ENCODE results near the gene PIK3CD. TPM values are rescaled to one million over a fixed set of nuclear protein-coding genes. Genes with fewer than 3 reads are reported as not detected.

The PIK3CD gene
- total RNA-seq, 4 donors from 2014 or later: 16.5 to 23.0 (median 18.2) TPM

DNA sequence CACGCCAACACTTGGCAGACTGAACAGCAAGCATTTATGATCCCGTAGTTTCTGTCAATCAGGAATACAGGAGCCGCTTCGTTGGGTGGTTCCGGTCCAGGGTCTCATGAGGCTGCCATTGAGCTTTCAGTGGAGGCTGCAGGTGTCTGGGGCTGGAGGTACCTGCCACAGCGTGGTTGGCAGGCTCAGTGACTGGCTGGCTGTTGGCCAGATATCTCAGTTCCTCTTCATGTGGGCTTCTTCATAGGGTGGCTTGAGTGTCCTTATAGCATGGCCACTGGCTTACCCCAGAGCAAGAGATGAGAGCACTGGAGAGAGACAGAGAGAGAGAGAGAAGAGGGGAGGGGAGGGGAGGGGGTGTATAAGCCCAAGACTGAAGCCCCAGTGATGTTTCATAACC, 29.3 kb downstream of the PIK3CD start:
- TF ChIP-seq, protein P1, sequence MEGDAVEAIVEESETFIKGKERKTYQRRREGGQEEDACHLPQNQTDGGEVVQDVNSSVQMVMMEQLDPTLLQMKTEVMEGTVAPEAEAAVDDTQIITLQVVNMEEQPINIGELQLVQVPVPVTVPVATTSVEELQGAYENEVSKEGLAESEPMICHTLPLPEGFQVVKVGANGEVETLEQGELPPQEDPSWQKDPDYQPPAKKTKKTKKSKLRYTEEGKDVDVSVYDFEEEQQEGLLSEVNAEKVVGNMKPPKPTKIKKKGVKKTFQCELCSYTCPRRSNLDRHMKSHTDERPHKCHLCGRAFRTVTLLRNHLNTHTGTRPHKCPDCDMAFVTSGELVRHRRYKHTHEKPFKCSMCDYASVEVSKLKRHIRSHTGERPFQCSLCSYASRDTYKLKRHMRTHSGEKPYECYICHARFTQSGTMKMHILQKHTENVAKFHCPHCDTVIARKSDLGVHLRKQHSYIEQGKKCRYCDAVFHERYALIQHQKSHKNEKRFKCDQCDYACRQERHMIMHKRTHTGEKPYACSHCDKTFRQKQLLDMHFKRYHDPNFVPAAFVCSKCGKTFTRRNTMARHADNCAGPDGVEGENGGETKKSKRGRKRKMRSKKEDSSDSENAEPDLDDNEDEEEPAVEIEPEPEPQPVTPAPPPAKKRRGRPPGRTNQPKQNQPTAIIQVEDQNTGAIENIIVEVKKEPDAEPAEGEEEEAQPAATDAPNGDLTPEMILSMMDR (IDR thresholded peaks at IDR 0.05): no peak
- ATAC-seq (ENCODE audit: low FRiP score) (no peak), DNase-seq (ENCODE audit: low spot score) (no peak)

DNA sequence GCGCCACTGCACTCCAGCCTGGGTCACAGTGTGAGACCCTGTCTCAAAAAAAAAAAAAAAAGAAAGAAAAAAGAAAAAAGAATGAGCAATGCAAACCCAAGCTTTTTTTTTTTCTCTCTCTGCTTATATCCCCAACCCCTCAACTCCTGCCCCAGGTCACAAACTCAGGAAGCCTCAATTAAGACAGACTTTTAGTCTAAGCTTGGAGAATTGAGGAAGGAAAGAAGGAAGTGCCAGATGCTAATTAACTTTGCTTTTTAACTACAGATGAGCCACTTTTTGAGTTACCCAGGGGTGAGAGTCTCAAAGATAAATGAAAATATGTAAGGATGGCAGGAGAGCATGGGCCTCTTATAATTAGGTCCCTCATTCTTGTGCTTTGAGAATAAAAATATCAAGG, 33.3 kb downstream of the PIK3CD start:
- TF ChIP-seq, protein P1 (IDR thresholded peaks at IDR 0.05): no peak
- ATAC-seq (ENCODE audit: low FRiP score): no peak
- no peak for DNase-seq (ENCODE audit: low spot score)

DNA sequence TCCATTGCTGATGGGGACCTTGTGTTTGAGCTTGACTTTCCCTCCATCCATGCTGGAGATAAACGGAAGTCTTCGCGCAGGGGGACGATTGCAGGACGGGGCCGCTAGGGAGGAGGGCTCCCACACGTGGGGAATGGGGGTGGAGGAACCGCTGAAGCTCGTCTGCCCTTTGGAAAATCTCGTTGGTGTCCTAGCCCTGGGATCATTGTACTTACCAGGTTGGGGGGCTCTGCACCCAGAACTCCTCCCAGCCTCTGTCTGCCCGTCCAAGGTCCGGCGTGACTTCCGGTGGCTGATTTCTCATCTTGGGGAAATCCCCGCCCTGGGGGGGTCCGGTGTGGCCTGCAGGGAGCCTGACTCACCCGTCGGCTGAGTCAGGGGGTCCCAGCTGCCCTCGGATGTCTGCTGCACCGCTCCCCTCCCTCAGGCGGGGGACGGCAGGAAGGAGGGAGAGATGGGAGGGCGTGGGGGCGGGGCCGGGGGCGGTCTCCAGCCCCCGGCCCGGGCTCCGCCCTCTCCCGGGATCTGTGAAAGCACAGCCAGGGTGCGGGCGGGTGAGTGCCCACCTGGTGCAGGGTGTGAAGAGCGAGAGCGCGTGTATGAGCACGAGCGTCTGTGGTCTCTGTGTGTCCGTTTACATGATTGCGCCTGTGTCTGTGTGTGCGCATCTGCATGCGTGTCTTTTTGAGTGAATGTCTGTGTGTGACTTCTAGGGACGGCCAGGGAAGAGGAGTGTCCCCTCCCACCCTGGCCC, 35.8 kb downstream of the PIK3CD start:
- DNase-seq (ENCODE audit: low spot score) (peak; percentile 81), ATAC-seq (ENCODE audit: low FRiP score) (peak; percentile 79)
- TF ChIP-seq, protein P1 (IDR thresholded peaks at IDR 0.05): no peak

DNA sequence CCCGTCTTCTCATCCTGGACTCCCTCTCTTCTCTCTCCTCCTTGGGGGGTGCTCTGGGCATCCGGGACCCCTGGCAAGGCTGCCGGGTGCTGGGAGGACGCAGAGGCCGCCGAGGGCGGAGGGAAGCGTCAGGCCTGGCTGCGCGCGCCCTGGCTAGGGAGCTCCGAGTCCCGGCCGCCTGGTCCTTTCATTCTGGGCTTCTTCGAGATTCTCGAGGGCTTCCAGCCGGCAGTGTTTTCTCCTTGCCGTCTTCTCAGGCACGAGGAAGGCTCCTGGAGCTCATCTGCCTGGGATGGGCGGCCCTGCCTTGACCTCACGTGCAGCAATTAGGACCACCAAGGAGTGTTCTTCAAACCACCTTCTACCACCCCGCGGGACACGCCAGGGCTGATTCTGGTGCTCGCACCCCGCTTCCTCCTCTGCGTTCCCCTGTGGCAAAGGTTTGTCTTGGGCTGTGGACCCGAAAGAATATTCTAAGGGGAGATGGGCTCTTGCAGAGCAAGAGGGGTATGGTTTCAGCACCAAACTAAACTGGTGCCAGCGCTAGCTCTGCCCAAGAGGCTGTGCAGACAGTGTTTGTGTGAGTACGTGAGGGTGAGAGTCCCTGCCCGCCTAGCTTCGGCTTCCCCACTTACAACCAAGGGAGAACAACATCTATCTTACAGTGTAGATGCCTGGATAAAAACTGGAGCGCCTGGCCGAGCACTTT, 36.5 kb downstream of the PIK3CD start:
- no peak for DNase-seq (ENCODE audit: low spot score)
- ATAC-seq (ENCODE audit: low FRiP score): peak; percentile 18
- TF ChIP-seq, protein P1 (IDR thresholded peaks at IDR 0.05): no peak

DNA sequence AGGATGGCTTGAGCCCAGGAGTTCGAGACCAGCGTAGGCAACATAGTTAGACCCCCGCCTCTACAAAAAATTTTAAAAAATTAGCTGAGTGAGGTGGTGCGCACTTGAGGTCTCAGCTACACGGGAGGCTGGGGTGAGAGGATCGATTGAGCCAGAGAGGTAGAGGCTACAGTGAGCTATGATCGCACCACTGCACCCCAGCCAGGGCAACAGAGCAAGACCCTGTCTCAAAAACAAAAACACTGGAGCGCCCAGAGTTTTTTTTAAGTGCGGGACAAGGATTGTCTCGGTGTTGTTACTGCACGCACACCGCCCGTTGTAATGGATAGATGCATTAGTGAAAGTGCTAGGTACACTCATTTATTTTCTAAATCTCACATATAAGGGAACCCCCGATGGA, 37.1 kb downstream of the PIK3CD start:
- ATAC-seq (ENCODE audit: low FRiP score): no peak
- DNase-seq (ENCODE audit: low spot score): no peak
- TF ChIP-seq, protein P1 (IDR thresholded peaks at IDR 0.05): no peak

DNA sequence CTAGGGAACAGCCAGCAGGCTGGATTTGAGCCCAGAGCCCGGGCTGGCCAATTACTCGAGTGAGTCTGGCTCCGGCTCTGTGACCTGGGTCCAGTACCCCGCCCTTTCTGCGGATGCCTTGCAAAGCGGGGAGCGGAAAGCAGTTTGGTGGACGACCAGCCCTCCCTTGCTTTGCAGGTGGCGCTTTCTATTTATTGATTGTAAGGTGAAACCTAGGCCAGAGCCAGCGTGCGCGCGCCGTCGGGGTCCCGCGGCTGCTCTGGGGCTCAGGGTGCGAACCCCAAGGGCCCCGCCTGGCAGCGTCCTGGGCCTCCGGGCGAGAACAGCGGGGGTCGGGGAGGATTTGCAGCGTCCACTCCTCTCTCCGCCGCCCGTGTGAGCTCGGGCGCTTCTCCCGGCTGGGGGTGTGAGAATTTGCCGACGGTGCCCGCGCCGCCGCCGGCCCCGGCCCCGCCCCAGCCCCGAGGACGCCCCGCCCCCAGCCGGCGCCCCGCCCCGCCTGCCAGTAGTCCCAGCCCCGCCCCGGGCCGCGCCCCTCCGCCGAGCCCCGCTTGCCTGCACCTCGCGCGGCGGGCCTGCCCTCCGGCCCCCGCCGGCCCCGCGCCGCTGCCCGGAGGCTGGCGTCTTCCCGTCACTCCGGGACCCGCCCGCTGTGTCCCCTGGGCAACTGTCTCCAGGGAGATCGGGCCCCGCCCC, 37.6 kb downstream of the PIK3CD start:
- peak; percentile 80 for ATAC-seq (ENCODE audit: low FRiP score)
- TF ChIP-seq, protein P1 (IDR thresholded peaks at IDR 0.05): no peak

More for the DNA sequence above, 37.6 kb downstream of the PIK3CD start:
- DNase-seq (ENCODE audit: low spot score): peak; percentile 70
